ENCODE measurements around the gene ZBTB1.
"Not testable (repeated sequence)": the region's sequence is repeated elsewhere in the genome, so short reads cannot be mapped to it uniquely, and the experiment has no call there.

ZBTB1 gene

GRCh38 chr14:64513271-64513670 lies 8.7 kb downstream of the ZBTB1 start:
- TF ChIP-seq CTCF (conservative IDR thresholded peaks at IDR 0.05; ENCODE audit: low read depth, low read length): no peak
- DNase-seq (ENCODE audit: low read depth): no peak
- no peak overlapping the region for H3K4me3 ChIP-seq (ENCODE audit: low read length)

DNA sequence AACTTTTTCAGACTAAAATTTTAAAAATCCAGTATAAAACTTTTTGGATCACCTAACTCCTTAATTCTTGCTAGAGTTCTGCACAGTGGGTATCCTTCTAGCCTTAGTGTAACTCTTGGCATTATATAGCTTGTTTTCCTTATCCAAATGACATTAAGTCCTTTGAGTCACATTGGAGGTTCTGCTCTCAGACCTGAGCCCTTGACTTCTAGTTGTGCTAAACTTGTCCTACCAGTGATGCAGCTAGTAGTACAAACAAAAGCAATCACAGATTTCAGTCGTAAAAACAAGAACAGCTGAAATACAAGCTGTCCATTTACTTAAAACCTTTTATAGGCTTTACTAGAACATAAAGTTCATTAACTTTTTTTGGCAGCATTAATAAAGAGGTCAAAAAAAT lies 10.5 kb downstream of the ZBTB1 start:
- no peak for DNase-seq (ENCODE audit: low read depth)
- H3K4me3 ChIP-seq (ENCODE audit: low read length): no peak overlapping the region
- TF ChIP-seq CTCF (conservative IDR thresholded peaks at IDR 0.05; ENCODE audit: low read depth, low read length): no peak

- no peak for DNase-seq (ENCODE audit: low read depth)
- TF ChIP-seq CTCF (conservative IDR thresholded peaks at IDR 0.05; ENCODE audit: low read depth, low read length): no peak
- no peak overlapping the region for H3K4me3 ChIP-seq (ENCODE audit: low read length)
Observed at GRCh38 chr14:64516969-64517368, 12.4 kb downstream of the ZBTB1 start.

- H3K4me3 ChIP-seq (ENCODE audit: low read length): not testable (repeated sequence)
Observed at GRCh38 chr14:64517667-64518066, 13.1 kb downstream of the ZBTB1 start.

DNA sequence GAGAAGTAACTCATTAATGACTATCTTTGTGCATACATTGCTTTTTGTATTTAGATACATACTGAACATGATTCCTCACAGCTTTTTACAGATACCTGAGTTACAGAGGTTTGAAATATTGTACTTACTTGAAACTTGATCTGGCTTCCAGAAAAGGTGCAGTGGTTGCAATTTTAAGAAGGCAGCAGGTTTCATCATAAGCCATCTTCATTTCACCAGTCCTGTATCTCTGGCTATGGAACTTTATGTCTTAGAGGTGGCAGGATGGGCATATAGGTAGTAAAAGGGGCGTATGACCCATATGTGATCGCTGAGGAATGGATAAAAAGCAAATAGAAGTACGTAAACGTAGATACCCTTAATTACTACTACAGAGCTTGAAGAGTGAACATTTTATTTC lies 13.7 kb downstream of the ZBTB1 start:
- DNase-seq (ENCODE audit: low read depth): no peak
- no peak overlapping the region for H3K4me3 ChIP-seq (ENCODE audit: low read length)
- TF ChIP-seq CTCF (conservative IDR thresholded peaks at IDR 0.05; ENCODE audit: low read depth, low read length): no peak

More at GRCh38 chr14:64517667-64518066, 13.1 kb downstream of the ZBTB1 start:
- DNase-seq (ENCODE audit: low read depth): not testable (repeated sequence)

DNA sequence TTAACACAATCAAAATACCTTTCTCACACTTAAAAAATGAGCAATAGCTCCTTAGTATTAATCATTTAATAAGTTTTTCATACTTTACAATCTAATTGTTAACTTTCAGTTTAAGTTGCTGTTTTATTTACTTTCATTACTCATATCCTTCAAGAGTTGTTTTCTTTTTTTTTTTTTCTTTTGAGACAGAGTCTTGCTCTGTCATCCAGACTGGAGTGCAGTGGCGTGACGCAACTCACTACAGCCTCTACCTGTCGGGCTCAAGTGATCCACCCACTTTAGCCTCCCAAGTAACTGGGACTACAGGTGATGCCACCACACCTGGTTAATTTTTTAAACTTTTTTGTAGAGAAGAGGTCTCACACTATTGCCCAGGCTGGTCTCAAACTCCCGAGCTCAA lies 16.1 kb downstream of the ZBTB1 start:
- no peak for TF ChIP-seq CTCF (conservative IDR thresholded peaks at IDR 0.05; ENCODE audit: low read depth, low read length)
- H3K4me3 ChIP-seq (ENCODE audit: low read length): no peak overlapping the region
- no peak for DNase-seq (ENCODE audit: low read depth)

DNA sequence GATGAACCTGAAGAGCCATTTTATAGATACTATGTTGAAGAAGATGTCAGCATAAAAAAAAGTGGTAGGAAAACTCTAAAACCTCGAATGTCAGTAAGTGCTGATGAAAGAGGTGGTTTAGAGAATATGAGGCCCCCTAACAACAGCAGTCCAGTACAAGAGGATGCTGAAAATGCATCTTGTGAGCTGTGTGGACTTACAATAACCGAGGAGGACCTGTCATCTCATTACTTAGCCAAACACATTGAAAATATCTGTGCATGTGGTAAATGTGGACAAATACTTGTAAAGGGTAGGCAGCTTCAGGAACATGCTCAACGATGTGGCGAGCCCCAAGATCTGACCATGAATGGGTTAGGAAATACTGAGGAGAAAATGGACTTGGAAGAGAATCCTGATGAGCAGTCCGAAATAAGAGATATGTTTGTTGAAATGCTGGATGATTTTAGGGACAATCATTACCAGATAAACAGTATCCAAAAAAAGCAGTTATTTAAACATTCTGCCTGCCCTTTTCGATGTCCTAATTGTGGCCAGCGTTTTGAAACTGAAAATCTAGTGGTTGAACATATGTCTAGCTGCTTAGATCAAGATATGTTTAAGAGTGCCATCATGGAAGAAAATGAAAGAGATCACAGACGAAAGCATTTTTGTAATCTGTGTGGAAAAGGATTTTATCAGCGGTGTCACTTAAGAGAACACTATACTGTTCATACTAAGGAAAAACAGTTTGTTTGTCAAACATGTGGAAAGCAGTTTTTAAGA lies 18.2 kb downstream of the ZBTB1 start:
- H3K4me3 ChIP-seq (ENCODE audit: low read length): no peak overlapping the region
- no peak for DNase-seq (ENCODE audit: low read depth)
- TF ChIP-seq CTCF (conservative IDR thresholded peaks at IDR 0.05; ENCODE audit: low read depth, low read length): no peak

Data from retinal pigment epithelial cell (primary cell).